PFSK-1 (cell line): ENCODE results near the gene TAT.

Source experiments
- FOXP2 ChIP-seq: optimal IDR thresholded peaks from 2 replicates; pipeline ENCODE3; 2011; ENCODE audit warnings: borderline replicate concordance, control low read depth, inconsistent platforms; ENCODE audit not compliant: insufficient read depth; ENCODE audit errors: extremely low read length, extremely low read depth
- POLR2AphosphoS5 ChIP-seq: IDR thresholded peaks from 2 replicates; pipeline ENCODE4 v1.6.1; 2012; ENCODE audit warnings: low read depth, mild to moderate bottlenecking, control low read depth, low read length, moderate library complexity
- SIN3A ChIP-seq: IDR thresholded peaks from 2 replicates; pipeline ENCODE4 v1.6.1; 2012; ENCODE audit warnings: mild to moderate bottlenecking, low read length, moderate library complexity, borderline replicate concordance; ENCODE audit not compliant: insufficient read depth
- TAF1 ChIP-seq: IDR thresholded peaks from 2 replicates; pipeline ENCODE4 v1.6.1; 2012; ENCODE audit warnings: low read length, control low read depth, borderline replicate concordance; ENCODE audit not compliant: insufficient read depth
- TF ChIP-seq, protein P1 (sequence below), 2 experiments: IDR thresholded peaks; 2 replicates each; pipeline versions ENCODE4 v1.6.1 to v1.8.0; 2011 to 2012; ENCODE audit warnings: low read depth in 2 of 2, low read length in 2 of 2, control low read depth in 1 of 2, inconsistent platforms in 1 of 2, mild to moderate bottlenecking in 1 of 2, moderate library complexity in 1 of 2; ENCODE audit not compliant: insufficient read depth in 1 of 2

Gene TAT

DNA sequence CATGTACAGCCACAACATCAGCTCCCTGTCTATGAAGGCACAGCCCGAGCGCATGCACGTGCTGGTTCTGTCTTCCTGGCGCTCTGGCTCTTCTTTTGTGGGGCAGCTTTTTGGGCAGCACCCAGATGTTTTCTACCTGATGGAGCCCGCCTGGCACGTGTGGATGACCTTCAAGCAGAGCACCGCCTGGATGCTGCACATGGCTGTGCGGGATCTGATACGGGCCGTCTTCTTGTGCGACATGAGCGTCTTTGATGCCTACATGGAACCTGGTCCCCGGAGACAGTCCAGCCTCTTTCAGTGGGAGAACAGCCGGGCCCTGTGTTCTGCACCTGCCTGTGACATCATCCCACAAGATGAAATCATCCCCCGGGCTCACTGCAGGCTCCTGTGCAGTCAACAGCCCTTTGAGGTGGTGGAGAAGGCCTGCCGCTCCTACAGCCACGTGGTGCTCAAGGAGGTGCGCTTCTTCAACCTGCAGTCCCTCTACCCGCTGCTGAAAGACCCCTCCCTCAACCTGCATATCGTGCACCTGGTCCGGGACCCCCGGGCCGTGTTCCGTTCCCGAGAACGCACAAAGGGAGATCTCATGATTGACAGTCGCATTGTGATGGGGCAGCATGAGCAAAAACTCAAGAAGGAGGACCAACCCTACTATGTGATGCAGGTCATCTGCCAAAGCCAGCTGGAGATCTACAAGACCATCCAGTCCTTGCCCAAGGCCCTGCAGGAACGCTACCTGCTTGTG, 40.0 kb downstream of the TAT start:
- no peak for TF ChIP-seq POLR2AphosphoS5
- TF ChIP-seq TAF1, result no peak
- TF ChIP-seq, protein P1, sequence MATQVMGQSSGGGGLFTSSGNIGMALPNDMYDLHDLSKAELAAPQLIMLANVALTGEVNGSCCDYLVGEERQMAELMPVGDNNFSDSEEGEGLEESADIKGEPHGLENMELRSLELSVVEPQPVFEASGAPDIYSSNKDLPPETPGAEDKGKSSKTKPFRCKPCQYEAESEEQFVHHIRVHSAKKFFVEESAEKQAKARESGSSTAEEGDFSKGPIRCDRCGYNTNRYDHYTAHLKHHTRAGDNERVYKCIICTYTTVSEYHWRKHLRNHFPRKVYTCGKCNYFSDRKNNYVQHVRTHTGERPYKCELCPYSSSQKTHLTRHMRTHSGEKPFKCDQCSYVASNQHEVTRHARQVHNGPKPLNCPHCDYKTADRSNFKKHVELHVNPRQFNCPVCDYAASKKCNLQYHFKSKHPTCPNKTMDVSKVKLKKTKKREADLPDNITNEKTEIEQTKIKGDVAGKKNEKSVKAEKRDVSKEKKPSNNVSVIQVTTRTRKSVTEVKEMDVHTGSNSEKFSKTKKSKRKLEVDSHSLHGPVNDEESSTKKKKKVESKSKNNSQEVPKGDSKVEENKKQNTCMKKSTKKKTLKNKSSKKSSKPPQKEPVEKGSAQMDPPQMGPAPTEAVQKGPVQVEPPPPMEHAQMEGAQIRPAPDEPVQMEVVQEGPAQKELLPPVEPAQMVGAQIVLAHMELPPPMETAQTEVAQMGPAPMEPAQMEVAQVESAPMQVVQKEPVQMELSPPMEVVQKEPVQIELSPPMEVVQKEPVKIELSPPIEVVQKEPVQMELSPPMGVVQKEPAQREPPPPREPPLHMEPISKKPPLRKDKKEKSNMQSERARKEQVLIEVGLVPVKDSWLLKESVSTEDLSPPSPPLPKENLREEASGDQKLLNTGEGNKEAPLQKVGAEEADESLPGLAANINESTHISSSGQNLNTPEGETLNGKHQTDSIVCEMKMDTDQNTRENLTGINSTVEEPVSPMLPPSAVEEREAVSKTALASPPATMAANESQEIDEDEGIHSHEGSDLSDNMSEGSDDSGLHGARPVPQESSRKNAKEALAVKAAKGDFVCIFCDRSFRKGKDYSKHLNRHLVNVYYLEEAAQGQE (IDR thresholded peaks at IDR 0.05; ENCODE audit: insufficient read depth in 1 of 2, low read depth in 2 of 2, low read length in 2 of 2), result no peak
- no peak for TF ChIP-seq SIN3A
- no peak for TF ChIP-seq FOXP2

DNA sequence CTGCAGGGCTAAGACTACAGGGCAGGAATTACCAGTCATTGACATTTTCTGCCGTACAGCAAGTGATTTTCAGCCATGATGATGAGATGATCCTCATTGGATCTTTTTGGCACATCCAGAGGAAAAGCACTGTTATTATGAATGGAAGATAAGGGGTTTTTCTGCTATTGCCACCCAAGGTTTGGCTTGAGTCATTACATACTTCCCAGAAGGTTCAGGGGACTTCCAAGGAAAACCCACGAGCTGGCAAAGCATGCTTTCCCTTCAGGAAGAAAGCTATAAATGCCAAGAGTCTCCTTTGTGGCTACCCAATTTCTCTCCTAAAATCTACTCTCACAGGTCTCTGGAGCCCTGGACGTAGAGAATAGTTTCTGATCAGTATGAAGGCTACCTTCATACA, 44.5 kb downstream of the TAT start:
- no peak for TF ChIP-seq POLR2AphosphoS5
- no peak for TF ChIP-seq TAF1
- TF ChIP-seq SIN3A, result no peak
- TF ChIP-seq, protein P1 (IDR thresholded peaks at IDR 0.05; ENCODE audit: insufficient read depth in 1 of 2, low read depth in 2 of 2, low read length in 2 of 2), result no peak
- no peak for TF ChIP-seq FOXP2

DNA sequence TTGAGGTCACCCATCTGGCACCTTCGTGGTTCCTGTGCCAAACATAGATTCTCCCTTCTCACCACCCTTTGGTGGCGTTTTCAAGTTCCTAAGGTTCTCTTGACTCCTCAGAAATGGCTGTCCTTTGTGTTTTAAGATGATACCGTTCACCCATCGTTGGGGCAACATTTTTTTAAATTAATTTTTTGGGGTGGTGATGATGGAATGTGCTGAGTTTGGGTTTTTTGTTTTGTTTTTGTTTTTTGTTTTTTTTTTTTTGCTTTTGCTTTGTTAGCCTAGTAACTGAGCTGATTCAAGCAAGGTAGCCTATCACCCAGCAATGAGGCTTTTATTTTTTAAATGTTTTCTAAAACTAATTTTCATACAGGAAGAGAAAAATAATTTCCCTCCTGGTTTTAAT, 48.0 kb downstream of the TAT start:
- no peak for TF ChIP-seq SIN3A
- no peak for TF ChIP-seq TAF1
- TF ChIP-seq FOXP2, result no peak
- TF ChIP-seq, protein P1 (IDR thresholded peaks at IDR 0.05; ENCODE audit: insufficient read depth in 1 of 2, low read depth in 2 of 2, low read length in 2 of 2), result no peak
- no peak for TF ChIP-seq POLR2AphosphoS5

DNA sequence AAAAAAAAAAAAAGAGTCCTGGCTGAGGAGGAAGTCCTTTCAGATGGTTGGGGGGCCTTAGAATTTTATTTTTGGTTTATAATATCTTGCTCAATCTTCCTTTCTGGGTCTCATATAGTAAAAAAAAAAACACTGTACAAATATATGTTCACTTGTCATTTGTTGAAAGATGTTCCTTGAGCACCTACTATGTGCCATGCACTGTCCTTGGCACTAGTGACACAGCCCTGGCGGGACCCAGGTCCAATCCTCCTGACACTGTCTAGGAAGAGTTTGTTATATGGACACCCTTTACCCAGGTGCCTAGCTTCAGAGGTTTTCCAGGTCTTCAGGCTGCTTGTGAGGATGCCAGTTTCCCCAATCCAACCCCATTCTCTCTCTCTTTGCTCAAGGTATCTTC, 48.6 kb downstream of the TAT start:
- TF ChIP-seq TAF1 (no peak), FOXP2 (no peak), POLR2AphosphoS5 (no peak)
- TF ChIP-seq, protein P1 (IDR thresholded peaks at IDR 0.05; ENCODE audit: insufficient read depth in 1 of 2, low read depth in 2 of 2, low read length in 2 of 2), result no peak
